MCF 10A (cell line): Measurements from ENCODE around the gene PLEKHF1. TPM values are rescaled to one million over a fixed set of nuclear protein-coding genes. Genes with fewer than 3 reads are reported as not detected.

Experiments
- BruUV-seq: library from RNA; stranded (reverse); fragments of 400-500 nt; replicated peaks from 2 replicates; lab custom pipeline; 2021; lab: Mats Ljungman, UMichigan
- CTCF ChIA-PET: fragments of 300-600 bp; sonication (Branson Sonifier 250); formaldehyde crosslinking; extraction: SDS; loops from one replicate; lab custom pipeline; 2021; ENCODE audit warnings: antibody characterized with exemption, inconsistent platforms; lab: Yijun Ruan, JAX
- POLR2A ChIA-PET: fragments of 300-600, 350-650 bp; sonication (Branson Sonifier 250); formaldehyde crosslinking; extraction: SDS; loops from one replicate; lab custom pipeline; 2020; ENCODE audit warnings: antibody characterized with exemption, inconsistent platforms; lab: Yijun Ruan, JAX
- DNase-seq: peaks from one replicate; pipeline ENCODE4 v3.0.0-alpha.2; 2018; ENCODE audit not compliant: unreplicated experiment
- H3K27ac Mint-ChIP-seq: one replicate; pipeline ENCODE4 v1.8.0; 2022; ENCODE audit warnings: mild to moderate bottlenecking, low read depth, mixed read lengths; ENCODE audit not compliant: unreplicated experiment
- H3K27me3 Mint-ChIP-seq: one replicate; pipeline ENCODE4 v1.8.0; 2022; ENCODE audit warnings: mixed read lengths; ENCODE audit not compliant: insufficient read depth, unreplicated experiment
- H3K36me3 Mint-ChIP-seq: one replicate; pipeline ENCODE4 v1.8.0; 2022; ENCODE audit warnings: mild to moderate bottlenecking, moderate library complexity, mixed read lengths; ENCODE audit not compliant: insufficient read depth, unreplicated experiment
- H3K4me1 Mint-ChIP-seq: one replicate; pipeline ENCODE4 v1.8.0; 2022; ENCODE audit warnings: mixed read lengths; ENCODE audit not compliant: insufficient read depth, unreplicated experiment
- H3K4me3 Mint-ChIP-seq: one replicate; pipeline ENCODE4 v1.8.0; 2022; ENCODE audit warnings: mild to moderate bottlenecking, moderate library complexity, mixed read lengths; ENCODE audit not compliant: unreplicated experiment
- H3K9me3 Mint-ChIP-seq: one replicate; pipeline ENCODE4 v1.8.0; 2022; ENCODE audit warnings: mixed read lengths; ENCODE audit not compliant: unreplicated experiment
- intact Hi-C: fragments of 100-400 bp; cut with micrococcal nuclease; formaldehyde crosslinking; loops from 2 replicates; pipeline ENCODE4 v1.14.1; 2022
- total RNA-seq: library from RNA; stranded (reverse); gene quantifications from 2 replicates; pipeline ENCODE4 v1.2.3, GENCODE V29; 2022
- TF ChIP-seq, protein P1 (sequence below): fragments of 200-600 bp; IDR thresholded peaks from one replicate; pipeline ENCODE4 v1.8.0; 2022; ENCODE audit warnings: antibody characterized with exemption, mild to moderate bottlenecking; ENCODE audit not compliant: unreplicated experiment

Gene PLEKHF1
- total RNA-seq, 1 experiment from 2014 or later: 2.9 TPM

DNA sequence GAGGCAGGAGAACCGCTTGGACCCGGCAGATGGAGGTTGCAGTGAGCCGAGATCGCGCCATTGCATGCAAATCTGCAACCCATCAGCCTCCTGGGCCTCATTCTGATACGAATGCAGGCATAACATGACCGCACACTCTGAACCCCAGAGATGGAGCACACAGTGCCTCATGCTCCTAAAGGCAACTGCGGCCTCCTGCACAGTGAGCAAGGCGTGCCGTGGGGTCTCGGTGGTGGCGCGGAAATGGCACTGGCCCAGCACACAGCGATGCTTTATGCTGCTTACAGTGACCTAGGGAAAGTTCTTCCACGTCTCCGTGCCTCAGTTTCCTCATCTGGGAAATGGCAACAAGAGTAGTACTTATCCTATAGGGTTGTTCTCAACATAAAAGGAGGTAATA, 51.8 kb downstream of the PLEKHF1 start:
- ChIA-PET POLR2A (interaction anchor here (0.8 to 4.9 kb wide), 5 partner anchors 10 to 108 kb away, joined by 3 to 126 read pairs (median 3); partner anchors contain the start of gene POP4), CTCF (interaction anchor here (0.5 to 12.1 kb wide), 46 partner anchors 10 to 935 kb away, joined by 3 to 398 read pairs (median 5); partner anchors contain the start of genes PLEKHF1, POP4 and URI1)
- H3K4me1 Mint-ChIP-seq: peaks cover 16% of the 10 kb centered on the region
- no TSS peak for BruUV-seq
- H3K36me3 Mint-ChIP-seq: no peaks in the 10 kb centered on the region
- TF ChIP-seq, protein P1, sequence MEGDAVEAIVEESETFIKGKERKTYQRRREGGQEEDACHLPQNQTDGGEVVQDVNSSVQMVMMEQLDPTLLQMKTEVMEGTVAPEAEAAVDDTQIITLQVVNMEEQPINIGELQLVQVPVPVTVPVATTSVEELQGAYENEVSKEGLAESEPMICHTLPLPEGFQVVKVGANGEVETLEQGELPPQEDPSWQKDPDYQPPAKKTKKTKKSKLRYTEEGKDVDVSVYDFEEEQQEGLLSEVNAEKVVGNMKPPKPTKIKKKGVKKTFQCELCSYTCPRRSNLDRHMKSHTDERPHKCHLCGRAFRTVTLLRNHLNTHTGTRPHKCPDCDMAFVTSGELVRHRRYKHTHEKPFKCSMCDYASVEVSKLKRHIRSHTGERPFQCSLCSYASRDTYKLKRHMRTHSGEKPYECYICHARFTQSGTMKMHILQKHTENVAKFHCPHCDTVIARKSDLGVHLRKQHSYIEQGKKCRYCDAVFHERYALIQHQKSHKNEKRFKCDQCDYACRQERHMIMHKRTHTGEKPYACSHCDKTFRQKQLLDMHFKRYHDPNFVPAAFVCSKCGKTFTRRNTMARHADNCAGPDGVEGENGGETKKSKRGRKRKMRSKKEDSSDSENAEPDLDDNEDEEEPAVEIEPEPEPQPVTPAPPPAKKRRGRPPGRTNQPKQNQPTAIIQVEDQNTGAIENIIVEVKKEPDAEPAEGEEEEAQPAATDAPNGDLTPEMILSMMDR: no peak
- H3K27me3 Mint-ChIP-seq: no peaks in the 10 kb centered on the region
- peak overlapping the region; percentile 97 for H3K27ac Mint-ChIP-seq
- intact Hi-C loops: loop anchor here (2.0 to 10.0 kb wide), 2 partner anchors 52 to 502 kb away; partner anchors contain the start of genes PLEKHF1 and UQCRFS1
- no peak overlapping the region for H3K4me3 Mint-ChIP-seq
- H3K9me3 Mint-ChIP-seq: no peaks in the 10 kb centered on the region
- DNase-seq: no peak

GRCh38 chr19:29724102-29724641, 58.9 kb downstream of the PLEKHF1 start:
- intact Hi-C loops: no loop called here
- H3K36me3 Mint-ChIP-seq: no peaks in the 10 kb centered on the region
- H3K27ac Mint-ChIP-seq: no peak overlapping the region

DNA sequence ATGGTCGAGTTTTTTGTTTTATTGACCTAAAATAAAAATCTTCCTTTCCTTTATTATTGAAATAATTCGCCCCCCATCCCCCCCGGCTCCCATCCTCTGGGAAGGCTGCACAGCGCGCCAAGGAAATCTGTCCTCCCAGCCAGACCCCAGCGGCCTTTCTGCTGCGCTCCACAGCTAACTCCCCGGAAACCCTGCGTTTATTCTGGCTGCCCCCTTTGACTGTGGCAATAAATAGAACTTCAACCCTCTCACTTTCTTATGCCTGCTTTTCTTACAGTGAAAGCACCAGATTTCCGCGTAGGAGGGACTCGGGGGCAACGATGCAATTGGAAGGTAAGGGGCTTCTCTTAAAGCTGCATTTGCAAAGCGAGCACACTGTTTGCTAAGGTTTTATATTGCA, 59.5 kb downstream of the PLEKHF1 start:
- Mint-ChIP-seq H3K27ac (no peak overlapping the region), H3K27me3 (no peaks in the 10 kb centered on the region), H3K4me1 (no peaks in the 10 kb centered on the region), H3K4me3 (no peak overlapping the region), H3K36me3 (no peaks in the 10 kb centered on the region), H3K9me3 (no peaks in the 10 kb centered on the region)
- TF ChIP-seq, protein P1: no peak
- no TSS peak for BruUV-seq
- POLR2A ChIA-PET: no interaction called here
- DNase-seq: no peak
- intact Hi-C loops: no loop called here
- CTCF ChIA-PET: interaction anchor here (0.6 to 4.9 kb wide), 4 partner anchors 8 to 121 kb away, joined by 3 to 39 read pairs (median 11); no protein-coding TSS in a partner anchor

More at GRCh38 chr19:29724102-29724641, 58.9 kb downstream of the PLEKHF1 start:
- no peak overlapping the region for H3K4me3 Mint-ChIP-seq
- CTCF ChIA-PET: interaction anchor here (0.6 to 4.9 kb wide), 2 partner anchors 8 to 78 kb away, joined by 4 to 39 read pairs; no protein-coding TSS in a partner anchor
- no peaks in the 10 kb centered on the region for H3K27me3 Mint-ChIP-seq
- TF ChIP-seq, protein P1: no peak
- POLR2A ChIA-PET: no interaction called here
- no peaks in the 10 kb centered on the region for H3K9me3 Mint-ChIP-seq
- DNase-seq: no peak
- no peaks in the 10 kb centered on the region for H3K4me1 Mint-ChIP-seq
- BruUV-seq: no TSS peak

Other genes starting within 250 kb of the PLEKHF1 start
- not detected in 2 replicates for gene VSTM2B, start 139.5 kb upstream of the PLEKHF1 start, total RNA-seq
- 60.3 and 82.5 TPM in 2 replicates for gene POP4, start 59.2 kb upstream of the PLEKHF1 start, total RNA-seq
- gene C19orf12, start 49.8 kb downstream of the PLEKHF1 start, total RNA-seq: 20.2 and 21.6 TPM in 2 replicates
- gene CCNE1, start 146.5 kb downstream of the PLEKHF1 start, total RNA-seq: 3.0 and 3.5 TPM in 2 replicates